NCI-H460 (cell line): ENCODE data around the gene CAPN1. TPM values are rescaled to one million over a fixed set of nuclear protein-coding genes. Genes with fewer than 3 reads are reported as not detected.

Experiments used
- DNase-seq: peaks from one replicate; pipeline ENCODE4 v3.0.0-alpha.2; 2016; ENCODE audit warnings: low read depth; ENCODE audit errors: extremely low read depth
- total RNA-seq: library from RNA; depleted of rRNA; stranded (reverse); fragments of >200 nt; shearing (Covaris generic); gene quantifications from 2 replicates; pipeline ENCODE4 v1.2.3, GENCODE V29; 2014

CAPN1 gene
- total RNA-seq, 1 experiment from 2014 or later = 42.2 TPM

DNA sequence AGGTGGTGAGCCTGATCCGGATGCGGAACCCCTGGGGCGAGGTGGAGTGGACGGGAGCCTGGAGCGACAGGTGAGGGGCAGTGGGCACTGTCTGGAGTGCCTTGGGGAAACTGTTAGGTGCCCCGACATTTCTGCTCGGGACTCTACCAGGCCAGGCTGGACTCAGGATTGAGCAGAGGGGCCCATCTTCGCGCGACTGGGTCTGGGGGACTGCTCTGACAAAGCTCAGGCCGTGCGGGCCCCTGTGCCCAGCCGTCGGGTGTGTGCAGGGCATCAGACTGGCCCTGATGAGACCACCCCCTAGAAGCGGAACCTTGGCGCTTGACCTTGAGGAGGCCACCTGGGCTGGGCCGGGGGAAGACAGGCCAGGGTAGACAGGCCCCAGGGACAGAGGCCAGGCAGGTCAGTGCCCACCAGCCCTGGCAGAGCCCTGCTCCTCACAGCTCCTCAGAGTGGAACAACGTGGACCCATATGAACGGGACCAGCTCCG lies 6.3 kb downstream of the CAPN1 start:
- no peak for DNase-seq

DNA sequence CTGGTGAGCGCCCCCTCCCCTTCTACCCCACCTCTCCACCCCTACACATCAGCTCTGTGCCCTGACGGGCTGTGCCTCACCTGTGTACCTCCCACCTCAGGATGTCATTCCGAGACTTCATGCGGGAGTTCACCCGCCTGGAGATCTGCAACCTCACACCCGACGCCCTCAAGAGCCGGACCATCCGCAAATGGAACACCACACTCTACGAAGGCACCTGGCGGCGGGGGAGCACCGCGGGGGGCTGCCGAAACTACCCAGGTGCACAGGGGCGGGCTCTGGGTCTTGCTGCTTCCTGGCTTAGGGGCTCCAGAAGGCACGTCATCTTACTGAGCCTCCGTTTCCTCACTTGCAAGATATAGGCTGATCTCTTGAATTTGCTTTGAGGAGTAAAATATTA lies 6.8 kb downstream of the CAPN1 start:
- no peak for DNase-seq

DNA sequence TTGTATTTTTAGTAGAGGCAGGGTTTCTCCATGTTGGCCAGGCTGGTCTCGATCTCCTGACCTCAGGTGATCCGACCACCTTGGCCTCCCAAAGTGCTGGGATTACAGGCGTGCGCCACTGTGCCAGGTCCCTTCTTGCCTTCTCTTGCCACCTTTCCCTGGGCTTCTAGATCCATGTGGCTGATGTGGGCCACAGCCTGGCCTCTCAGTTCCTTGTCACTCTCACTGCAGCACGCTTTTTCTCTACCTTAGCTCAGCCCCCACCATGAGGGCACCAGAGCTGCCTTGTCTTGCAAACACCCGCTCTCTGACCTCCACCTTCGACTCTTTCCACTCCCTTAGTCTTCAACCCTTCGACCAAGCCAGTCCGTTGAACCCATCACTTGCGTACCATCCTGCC lies 7.5 kb downstream of the CAPN1 start:
- DNase-seq = no peak

DNA sequence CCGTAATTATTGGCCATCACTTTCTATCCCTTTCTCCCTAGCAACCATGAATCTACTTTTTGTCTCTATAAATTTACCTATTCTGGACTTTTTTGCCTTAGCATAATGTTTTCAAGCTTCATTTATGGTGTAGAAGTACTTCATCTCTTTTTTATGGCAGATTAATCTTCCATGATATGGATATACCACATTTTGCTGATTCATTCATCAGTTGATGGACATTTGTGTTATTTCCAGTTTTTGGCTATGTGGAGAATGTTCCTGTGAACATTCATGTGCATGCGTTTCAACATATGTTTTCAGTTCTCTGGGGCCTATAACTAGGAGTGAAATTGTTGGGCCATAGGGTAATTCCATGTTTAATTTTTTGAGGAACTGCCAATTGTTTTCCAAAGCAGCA lies 12.8 kb downstream of the CAPN1 start:
- no peak for DNase-seq

DNA sequence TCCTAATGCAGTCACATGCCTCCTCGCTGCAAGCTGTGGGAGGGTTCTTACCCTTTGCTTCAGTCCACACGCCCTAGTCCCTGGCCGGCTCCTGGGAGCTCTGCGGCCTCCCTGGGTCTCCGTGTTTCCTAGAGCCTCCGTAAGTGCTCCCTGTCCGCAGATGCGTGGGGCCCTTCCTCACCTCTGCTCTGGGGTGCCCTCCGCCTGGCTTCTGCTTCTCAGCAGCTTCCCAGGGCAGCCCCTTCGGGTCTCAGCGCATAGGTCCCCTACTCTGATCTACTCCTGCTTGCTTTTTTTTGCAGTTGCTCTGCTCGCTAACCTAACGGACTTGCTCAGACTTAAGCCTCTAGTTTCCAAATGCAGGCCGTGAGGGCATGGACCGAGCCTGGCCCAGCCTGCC lies 22.4 kb downstream of the CAPN1 start:
- DNase-seq = no peak

DNA sequence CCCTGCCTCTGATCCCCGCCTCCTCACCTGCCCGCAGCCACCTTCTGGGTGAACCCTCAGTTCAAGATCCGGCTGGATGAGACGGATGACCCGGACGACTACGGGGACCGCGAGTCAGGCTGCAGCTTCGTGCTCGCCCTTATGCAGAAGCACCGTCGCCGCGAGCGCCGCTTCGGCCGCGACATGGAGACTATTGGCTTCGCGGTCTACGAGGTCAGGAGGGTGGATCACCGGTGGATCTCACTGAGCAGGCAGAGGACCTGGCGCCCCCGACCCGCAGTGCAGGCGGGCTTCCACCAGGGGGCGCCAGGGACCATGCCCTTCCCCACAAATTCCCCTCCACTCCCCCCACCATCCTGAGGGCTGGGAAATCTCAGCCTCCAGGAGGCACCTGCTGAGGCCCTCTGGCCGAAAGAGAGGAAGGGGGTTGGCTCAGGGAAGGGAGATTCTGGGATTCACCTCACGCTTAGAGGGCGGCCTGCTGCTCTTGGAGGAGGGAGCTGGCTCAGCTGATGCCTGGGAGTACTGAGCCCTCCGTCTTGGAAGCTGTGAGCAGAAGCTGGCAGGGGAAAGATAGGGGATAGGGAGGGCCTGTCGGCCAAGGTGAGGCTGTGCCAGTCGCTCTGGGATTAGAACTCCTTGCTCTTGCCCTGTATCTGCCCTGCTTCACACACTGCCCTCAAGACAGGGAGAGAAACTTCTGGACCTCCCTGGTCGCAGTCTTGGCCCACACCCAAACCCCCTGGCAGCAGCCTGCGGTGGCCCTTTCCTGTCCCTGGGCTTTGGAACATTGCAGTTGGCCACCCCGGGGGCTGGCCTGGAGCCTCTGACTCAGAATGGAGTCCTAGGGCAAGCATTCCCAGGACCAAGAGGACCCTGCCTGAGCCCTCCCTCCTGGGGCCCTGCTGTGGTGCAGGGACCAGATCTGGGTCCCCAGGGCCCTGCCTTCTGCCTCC lies 23.2 kb downstream of the CAPN1 start:
- peak; percentile 21 for DNase-seq

DNA sequence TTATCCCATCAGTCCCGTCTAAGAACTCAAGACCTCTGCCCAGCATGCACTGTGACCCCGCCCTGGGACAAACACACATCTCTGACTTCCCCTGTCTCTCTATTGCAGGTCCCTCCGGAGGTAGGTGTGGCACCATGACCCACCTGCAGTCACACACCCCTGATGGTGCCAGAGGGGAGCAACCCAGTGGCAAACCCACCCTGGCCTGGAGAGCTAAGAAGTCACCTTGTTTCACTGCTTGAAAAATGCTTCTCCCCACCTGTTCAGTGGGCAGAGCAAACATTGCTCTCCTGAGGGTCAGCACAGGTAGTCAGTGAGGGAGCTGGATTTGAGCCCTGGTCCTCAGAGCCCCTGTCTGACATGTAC lies 23.9 kb downstream of the CAPN1 start:
- DNase-seq = no peak

DNA sequence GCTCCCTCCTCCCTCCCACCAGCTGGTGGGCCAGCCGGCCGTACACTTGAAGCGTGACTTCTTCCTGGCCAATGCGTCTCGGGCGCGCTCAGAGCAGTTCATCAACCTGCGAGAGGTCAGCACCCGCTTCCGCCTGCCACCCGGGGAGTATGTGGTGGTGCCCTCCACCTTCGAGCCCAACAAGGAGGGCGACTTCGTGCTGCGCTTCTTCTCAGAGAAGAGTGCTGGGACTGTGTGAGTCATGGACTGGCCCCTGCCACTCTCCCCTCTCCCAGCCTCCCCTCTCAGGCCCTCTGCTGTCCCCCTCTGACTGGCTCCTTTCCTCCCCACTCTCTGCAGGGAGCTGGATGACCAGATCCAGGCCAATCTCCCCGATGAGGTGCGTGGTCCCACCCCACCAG lies 24.7 kb downstream of the CAPN1 start:
- DNase-seq = no peak

DNA sequence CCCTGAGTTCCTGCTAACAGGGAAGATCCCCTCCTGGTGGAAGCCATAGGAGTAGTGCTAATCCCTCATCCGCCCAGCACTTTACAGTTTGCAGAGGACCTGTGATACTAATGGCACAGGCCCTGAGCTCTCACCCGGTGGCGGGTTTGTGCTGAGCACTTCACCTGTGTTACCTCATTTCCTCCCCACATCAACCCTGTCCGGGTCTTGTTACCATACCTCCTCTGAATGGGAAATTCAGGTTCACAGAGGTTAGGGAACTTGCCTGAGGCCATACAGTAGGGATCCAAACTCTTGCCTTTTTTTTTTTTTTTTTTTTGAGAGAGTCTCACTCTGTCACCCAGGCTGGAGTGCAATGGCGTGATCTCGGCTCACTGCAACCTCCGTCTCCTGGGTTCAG lies 25.2 kb downstream of the CAPN1 start:
- DNase-seq = no peak

DNA sequence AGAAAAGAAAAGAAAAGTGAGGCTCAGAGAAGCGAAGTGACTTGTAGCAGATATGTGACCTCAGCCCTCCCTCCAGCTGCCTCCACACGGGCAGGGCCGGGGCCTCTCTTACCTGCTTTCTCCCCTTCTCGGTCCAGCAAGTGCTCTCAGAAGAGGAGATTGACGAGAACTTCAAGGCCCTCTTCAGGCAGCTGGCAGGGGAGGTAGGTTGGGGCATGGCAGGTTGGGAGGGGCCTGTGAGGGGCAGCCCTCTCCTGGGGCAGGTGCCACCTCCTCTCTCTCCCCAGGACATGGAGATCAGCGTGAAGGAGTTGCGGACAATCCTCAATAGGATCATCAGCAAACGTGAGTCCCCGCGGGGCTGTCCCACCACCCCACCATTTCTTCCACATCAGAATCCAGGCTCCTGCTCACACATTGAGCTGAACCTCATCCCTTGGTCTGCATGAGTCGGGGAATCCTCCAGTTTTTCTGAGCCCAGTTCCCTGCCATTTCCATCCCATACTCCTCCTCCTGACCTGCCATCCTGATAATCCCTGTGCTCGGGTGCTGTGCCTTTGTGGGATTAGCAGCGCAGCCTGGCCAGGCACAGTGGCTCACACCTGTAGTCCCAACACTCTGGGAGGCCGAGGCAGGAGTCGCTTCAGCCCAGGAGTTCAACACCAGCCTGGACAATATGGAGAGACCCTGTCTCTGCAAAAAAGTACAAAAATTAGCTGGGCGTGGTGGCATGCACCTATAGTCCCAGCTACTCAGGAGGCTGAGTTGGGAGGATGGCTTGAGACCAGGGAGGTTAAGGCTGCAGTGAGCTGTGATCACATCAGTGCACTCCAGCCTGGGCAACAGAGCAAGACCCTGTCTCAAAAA lies 26.4 kb downstream of the CAPN1 start:
- DNase-seq = no peak

DNA sequence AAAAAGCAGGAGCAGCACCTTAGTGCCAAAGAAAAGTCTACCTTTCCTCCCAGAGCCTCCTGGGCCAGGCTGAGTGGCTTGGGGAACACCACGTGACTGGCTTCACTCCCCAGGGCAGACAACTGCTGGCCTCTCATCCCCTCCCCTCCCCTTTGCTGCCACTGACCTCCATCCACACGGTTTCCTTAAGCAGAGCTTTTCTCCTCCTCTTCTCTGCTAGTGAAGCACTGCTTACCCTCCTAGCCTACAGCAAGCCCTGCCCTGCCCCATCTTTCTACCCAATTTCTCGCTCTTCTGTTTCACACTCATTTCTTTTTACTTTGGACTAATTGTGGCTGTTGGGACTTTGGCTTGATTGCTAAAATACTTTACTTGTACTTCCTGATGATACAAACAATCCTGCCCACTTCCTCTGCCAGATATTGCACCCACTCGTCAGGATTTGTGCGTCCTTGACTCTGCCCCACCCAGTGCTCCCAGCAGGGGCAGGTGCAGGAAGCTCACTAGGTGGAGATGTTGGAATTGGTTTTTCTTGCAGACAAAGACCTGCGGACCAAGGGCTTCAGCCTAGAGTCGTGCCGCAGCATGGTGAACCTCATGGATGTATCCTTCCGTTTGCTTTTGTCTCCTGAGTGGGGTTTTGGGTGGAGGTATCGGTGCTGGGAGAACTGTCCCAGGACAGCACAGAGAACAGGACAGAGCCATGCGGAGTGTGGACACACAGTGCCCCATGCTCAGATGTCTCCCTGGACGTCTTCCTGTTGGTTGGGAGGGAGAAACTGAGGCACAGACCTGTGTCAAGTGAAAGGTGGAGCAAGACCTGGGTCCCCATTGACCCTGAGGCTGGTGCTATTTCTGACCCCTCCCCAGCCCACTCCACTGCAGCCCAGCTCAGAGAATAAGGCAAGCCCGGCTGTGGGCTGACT lies 27.3 kb downstream of the CAPN1 start:
- no peak for DNase-seq

DNA sequence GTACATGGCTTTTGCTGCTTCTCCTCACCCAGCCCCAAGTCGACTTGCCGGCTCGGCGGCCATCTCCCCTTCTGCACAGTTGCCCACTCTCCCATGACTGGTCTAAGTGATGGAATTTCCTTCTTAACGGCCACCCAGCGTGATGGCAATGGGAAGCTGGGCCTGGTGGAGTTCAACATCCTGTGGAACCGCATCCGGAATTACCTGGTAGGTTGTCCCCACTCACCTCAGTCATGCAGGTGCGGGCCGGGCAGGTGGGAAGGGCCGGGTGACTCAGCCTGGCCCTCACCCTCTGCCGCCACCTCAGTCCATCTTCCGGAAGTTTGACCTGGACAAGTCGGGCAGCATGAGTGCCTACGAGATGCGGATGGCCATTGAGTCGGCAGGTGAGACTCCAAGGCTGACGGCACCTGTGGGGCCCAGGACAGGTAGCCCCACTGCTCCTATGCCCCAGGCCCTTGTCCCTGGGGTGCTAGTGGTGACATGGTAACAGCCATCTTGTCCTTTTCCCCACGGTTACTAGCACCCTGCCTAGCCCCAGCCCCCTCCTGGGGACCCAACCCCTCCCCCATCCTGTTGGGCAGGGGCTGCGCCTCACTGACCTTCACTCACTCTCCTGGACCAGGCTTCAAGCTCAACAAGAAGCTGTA lies 28.1 kb downstream of the CAPN1 start:
- DNase-seq = no peak

DNA sequence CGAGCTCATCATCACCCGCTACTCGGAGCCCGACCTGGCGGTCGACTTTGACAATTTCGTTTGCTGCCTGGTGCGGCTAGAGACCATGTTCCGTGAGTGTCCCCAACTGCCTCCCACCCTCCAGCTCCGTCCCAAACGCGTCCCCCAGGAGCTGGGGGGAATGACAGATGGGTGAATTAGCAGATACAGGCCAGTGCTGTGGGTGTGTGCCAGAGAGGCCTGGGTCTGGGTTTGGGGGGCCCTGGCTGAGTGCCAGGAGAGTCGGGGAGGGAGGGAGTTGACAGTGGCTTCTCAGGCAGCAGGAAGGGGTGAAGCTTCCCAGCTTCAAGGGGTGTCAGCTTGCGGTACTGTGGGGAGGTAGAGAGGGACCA lies 28.6 kb downstream of the CAPN1 start:
- DNase-seq = no peak

DNA sequence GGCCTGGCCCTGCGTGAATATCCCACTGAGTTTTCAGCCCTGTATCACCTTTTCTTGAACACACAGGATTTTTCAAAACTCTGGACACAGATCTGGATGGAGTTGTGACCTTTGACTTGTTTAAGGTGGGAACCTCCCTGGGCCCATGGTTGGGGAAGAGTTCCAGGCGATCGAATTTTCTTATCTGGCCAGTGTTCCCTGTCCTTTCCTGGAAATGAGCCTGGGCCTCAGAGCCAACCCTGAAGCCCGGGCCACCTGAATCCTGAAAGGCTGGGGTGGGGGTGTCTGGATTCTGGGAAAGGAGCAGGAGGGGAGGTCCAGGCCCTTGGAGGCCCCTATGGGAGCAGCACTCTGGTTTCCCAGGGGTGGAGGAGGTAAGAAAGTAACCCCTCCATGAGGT lies 29.0 kb downstream of the CAPN1 start:
- no peak for DNase-seq

DNA sequence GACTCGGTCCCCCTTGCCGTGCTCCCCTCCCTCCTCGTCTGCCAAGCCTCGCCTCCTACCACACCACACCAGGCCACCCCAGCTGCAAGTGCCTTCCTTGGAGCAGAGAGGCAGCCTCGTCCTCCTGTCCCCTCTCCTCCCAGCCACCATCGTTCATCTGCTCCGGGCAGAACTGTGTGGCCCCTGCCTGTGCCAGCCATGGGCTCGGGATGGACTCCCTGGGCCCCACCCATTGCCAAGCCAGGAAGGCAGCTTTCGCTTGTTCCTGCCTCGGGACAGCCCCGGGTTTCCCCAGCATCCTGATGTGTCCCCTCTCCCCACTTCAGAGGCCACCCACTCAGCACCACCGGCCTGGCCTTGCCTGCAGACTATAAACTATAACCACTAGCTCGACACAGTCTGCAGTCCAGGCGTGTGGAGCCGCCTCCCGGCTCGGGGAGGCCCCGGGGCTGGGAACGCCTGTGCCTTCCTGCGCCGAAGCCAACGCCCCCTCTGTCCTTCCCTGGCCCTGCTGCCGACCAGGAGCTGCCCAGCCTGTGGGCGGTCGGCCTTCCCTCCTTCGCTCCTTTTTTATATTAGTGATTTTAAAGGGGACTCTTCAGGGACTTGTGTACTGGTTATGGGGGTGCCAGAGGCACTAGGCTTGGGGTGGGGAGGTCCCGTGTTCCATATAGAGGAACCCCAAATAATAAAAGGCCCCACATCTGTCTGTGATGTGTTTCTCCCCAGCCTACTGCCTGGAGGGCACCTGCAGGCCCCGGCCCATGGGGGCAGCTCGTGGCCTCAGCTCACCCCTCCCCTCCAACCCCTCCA lies 29.8 kb downstream of the CAPN1 start:
- DNase-seq = no peak

DNA sequence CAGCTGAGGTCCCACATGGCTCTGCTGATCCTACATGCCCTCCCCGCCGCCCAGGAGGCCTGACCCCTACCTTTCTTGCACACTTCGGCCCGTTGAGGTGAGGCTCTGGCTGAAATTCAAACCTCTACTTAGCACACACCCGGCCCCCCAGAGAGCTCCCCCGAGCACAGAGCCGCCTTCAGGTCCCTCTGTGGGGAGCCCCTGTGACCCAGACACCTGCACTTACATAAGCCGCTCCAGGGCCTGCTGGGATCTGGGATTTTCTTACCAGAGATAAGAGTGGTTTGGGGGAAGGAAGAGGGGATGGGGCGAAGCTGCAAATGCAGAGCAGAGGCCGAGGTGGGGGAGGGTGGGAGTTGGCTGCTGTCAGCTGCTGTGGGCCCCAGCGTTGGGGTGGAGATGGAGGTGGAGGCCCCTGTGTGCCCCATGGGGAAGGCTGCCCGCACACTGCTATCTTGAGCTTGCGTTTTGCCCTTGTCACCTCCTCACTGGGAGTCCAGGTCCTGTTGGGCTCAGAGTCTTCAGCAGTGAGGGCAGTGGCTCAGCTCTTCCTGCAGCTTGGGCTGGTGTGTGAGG lies 30.6 kb downstream of the CAPN1 start:
- DNase-seq = no peak

DNA sequence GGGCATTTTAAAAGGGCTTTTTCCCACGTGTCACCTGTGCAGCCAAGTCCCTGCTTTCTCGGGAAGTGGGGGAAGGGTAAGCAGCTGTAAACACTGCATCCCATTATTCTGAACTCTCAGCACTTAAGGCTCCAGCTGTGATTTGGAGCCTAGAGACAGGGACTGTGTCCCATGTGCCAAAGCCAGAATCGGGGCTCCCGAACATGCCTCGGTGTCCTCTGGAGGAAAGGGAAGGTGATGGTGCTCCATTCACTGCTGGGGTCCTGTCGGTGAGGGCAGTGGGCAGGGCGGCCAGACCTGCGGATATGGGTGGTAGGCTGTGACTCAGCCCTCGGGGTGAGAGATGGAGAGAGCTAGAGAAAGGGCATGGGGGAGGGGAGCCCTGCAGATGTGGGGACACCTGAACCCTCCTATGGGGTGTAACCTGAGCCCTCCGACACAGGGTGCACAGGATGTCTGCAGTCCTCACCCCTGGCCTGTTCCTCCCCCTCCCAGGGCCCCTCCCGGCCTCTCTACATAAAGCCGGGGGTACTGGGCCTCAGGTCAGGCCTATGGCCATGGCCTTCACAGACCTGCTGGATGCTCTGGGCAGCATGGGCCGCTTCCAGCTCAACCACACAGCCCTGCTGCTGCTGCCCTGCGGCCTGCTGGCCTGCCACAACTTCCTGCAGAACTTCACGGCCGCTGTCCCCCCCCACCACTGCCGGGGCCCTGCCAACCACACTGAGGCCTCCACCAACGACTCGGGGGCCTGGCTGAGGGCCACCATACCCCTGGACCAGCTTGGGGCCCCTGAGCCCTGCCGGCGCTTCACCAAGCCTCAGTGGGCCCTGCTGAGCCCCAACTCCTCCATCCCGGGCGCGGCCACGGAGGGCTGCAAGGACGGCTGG lies 31.8 kb downstream of the CAPN1 start:
- DNase-seq = no peak
